ENCODE data around the gene SNPH. TPM values are rescaled to one million over a fixed set of nuclear protein-coding genes. Genes with fewer than 3 reads are reported as not detected.

The SNPH gene
- total and polyA plus RNA-seq, 11 donors: 4.3 to 17.4 (median 11.1) TPM

DNA sequence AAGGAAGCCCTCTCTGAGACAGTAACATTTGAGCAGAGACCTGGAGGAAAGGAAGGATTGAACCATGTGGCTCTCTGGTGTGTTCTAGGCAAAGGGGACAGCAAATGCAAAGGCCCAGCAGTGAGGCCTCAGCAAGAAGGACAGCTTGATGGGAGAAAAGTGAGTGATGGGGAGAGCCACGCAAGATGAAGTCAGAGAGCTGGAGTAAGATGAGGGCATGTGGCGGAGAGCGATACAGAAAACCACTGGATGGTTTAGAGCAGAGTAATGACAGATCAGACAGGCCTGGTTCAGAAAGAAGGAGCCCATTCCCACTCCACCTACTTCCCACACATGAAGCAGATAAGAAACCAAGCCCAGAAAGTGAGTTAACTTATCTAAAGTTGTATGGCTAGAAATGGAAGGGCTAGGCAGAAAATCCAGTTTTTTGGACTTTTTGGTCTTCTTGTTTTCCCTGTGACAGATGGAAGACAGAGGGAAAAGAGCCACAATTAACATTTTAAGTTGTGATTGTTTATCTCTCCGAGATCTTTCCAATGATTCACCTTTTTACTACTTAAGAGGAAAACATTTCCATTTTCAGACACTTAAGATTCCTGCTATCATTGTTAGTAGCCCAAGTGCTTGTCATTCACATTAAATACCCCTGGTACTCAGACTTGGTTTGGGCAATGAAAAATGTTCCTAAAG lies 723 bp upstream of the SNPH start:
- peaks cover 0 to 28% (median 18%) of the 10 kb centered on the region in 12 donors for H3K4me1 ChIP-seq
- ATAC-seq: no peak
- 94 to 97% (median 96%) methylated on average over 4 of the region's 4 CpGs for WGBS, 4 donors
- H3K9me3 ChIP-seq: peaks cover 0 to 9% (median 0%) of the 10 kb centered on the region in 12 donors
- peak overlapping the region in 7 of 12 donors; percentile 55 to 81 (median 72) for H3K27ac ChIP-seq
- no peak for TF ChIP-seq POLR2A (IDR thresholded peaks at IDR 0.05)
- TF ChIP-seq, protein P1, sequence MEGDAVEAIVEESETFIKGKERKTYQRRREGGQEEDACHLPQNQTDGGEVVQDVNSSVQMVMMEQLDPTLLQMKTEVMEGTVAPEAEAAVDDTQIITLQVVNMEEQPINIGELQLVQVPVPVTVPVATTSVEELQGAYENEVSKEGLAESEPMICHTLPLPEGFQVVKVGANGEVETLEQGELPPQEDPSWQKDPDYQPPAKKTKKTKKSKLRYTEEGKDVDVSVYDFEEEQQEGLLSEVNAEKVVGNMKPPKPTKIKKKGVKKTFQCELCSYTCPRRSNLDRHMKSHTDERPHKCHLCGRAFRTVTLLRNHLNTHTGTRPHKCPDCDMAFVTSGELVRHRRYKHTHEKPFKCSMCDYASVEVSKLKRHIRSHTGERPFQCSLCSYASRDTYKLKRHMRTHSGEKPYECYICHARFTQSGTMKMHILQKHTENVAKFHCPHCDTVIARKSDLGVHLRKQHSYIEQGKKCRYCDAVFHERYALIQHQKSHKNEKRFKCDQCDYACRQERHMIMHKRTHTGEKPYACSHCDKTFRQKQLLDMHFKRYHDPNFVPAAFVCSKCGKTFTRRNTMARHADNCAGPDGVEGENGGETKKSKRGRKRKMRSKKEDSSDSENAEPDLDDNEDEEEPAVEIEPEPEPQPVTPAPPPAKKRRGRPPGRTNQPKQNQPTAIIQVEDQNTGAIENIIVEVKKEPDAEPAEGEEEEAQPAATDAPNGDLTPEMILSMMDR (IDR thresholded peaks at IDR 0.05): no peak
- peak overlapping the region in 10 of 12 donors; percentile 70 to 95 (median 87) for H3K4me3 ChIP-seq
- no peak for DNase-seq
- H3K27me3 ChIP-seq: peaks cover 0 to 17% (median 4%) of the 10 kb centered on the region in 9 donors
- intact Hi-C loops (cut with DNase I): no loop called here
- no peaks in the 10 kb centered on the region for H3K36me3 ChIP-seq

GRCh38 chr20:1265916-1266166 lies 253 bp upstream of the SNPH start:
- peak overlapping the region; percentile 70 to 95 (median 85) for H3K4me3 ChIP-seq
- DNase-seq (no peak), ATAC-seq (no peak)
- H3K4me1 ChIP-seq: peaks cover 0 to 28% (median 18%) of the 10 kb centered on the region in 12 donors
- 1 to 7% (median 3%) methylated on average over 10 of the region's 10 CpGs for WGBS, 4 donors
- H3K36me3 ChIP-seq: peaks cover 0 to under 1% (median 0%) of the 10 kb centered on the region in 9 donors
- TF ChIP-seq, protein P1 (IDR thresholded peaks at IDR 0.05): no peak
- TF ChIP-seq POLR2A (IDR thresholded peaks at IDR 0.05): no peak
- intact Hi-C loops (cut with DNase I): no loop called here
- peak overlapping the region in 10 of 12 donors; percentile 40 to 81 (median 63) for H3K27ac ChIP-seq
- H3K9me3 ChIP-seq: peaks cover 0 to 9% (median 0%) of the 10 kb centered on the region in 12 donors
- peaks cover 0 to 14% (median under 1%) of the 10 kb centered on the region in 9 donors for H3K27me3 ChIP-seq

DNA sequence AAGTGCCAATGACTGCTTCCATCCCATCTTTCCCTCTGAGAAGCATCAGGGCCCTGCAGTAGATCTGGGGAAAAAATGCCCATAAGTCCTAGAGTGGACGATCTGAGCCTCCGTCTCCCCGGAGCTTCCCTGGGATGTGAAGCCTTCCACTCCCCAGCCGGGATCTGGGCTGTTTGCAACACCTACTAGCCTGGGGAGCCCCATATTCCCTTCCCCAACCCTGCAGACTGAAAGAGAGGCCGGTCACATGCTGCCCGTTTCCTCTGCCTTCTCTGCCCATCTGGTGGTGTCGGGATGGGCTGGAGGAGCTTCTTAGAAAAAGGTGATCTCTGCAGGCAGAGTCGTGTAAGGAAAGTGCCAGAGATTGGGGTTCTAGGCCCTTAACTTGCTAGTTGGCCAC lies 1.1 kb downstream of the SNPH start:
- DNase-seq (no peak), ATAC-seq (no peak)
- peak overlapping the region in 4 of 12 donors; percentile 61 to 81 (median 76) for H3K27ac ChIP-seq
- H3K4me3 ChIP-seq: peak overlapping the region in 9 of 12 donors; percentile 70 to 95 (median 88)
- TF ChIP-seq POLR2A (IDR thresholded peaks at IDR 0.05): no peak
- TF ChIP-seq, protein P1 (IDR thresholded peaks at IDR 0.05): no peak
- peaks cover 0 to 3% (median 0%) of the 10 kb centered on the region in 9 donors for H3K36me3 ChIP-seq
- intact Hi-C loops (cut with DNase I): no loop called here
- peaks cover 0 to 28% (median 18%) of the 10 kb centered on the region in 12 donors for H3K4me1 ChIP-seq
- H3K27me3 ChIP-seq: peaks cover 0 to 3% (median 0%) of the 10 kb centered on the region in 9 donors
- peaks cover 0 to 9% (median 0%) of the 10 kb centered on the region in 12 donors for H3K9me3 ChIP-seq
- WGBS, 4 donors: 70 to 83% (median 78%) methylated on average over 8 of the region's 8 CpGs

- WGBS, 4 donors: 71 to 91% (median 77%) methylated on average over 3 of the region's 3 CpGs
Observed at GRCh38 chr20:1267809-1268374, 1.8 kb downstream of the SNPH start.

More at GRCh38 chr20:1267809-1268374, 1.8 kb downstream of the SNPH start:
- ATAC-seq (no peak), DNase-seq (no peak)
- Histone ChIP-seq H3K9me3 (peaks cover 0 to 2% (median 0%) of the 10 kb centered on the region in 12 donors), H3K27me3 (peaks cover 0 to 3% (median 0%) of the 10 kb centered on the region in 9 donors), H3K4me3 (no peak overlapping the region), H3K27ac (peak overlapping the region in 1 of 12 donors; percentile 2), H3K4me1 (peaks cover 0 to 28% (median 18%) of the 10 kb centered on the region in 12 donors), H3K36me3 (peaks cover 0 to 3% (median 0%) of the 10 kb centered on the region in 9 donors)
- intact Hi-C loops (cut with DNase I): no loop called here
- no peak for TF ChIP-seq POLR2A (IDR thresholded peaks at IDR 0.05)
- TF ChIP-seq, protein P1 (IDR thresholded peaks at IDR 0.05): no peak
